Measurements from ENCODE around the gene SYCN.
"Not testable (repeated sequence)": the region's sequence is repeated elsewhere in the genome, so short reads cannot be mapped to it uniquely, and the experiment has no call there.

SYCN gene, protein sequence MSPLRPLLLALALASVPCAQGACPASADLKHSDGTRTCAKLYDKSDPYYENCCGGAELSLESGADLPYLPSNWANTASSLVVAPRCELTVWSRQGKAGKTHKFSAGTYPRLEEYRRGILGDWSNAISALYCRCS

GRCh38 chr19:39203372-39204341 is at the start of gene SYCN:
Gene SYCN, minus strand, starts transcription at chr19:39204263. Its CDS starts 9 bp downstream, at chr19:39204254.
- no peak for DNase-seq (ENCODE audit: low read depth in 2 of 3, low spot score in 1 of 3)

DNA sequence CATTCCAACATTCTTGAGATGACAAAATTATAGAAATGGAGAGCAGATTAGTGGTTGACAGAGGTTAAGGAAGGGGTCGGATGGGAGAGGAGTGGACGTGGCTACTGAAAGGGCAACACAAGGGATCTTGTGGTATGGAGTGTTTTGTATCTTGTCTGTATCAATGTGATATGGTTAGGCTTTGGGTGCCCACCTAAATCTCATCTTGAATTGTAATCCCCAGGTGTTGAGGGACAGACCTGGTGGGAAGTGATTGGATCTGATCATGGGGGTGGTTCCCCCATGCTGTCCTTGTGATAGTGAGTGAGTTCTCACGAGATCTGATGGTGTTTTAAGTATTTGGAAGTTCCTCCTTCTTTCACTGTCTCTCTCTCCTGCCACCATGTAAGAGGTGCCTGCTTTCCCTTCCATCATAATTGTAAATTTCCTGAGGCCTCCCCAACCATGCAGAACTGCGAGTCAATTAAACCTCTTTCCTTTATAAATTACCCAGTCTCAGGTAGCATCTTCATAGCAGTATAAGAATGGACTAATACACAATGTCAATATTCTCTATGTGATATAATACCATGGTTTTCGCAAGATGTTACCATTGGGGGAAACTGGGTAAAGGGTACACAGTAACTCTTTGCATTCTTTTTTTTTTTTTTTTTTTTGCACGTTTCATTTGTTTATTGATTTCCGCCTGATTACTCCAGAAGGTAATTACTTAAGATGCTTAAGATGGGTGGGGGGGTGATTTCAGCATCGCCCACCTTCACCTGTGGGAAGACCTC is 49.5 kb upstream of the SYCN start:
- no peak for DNase-seq (ENCODE audit: low read depth in 2 of 3, low spot score in 1 of 3)

DNA sequence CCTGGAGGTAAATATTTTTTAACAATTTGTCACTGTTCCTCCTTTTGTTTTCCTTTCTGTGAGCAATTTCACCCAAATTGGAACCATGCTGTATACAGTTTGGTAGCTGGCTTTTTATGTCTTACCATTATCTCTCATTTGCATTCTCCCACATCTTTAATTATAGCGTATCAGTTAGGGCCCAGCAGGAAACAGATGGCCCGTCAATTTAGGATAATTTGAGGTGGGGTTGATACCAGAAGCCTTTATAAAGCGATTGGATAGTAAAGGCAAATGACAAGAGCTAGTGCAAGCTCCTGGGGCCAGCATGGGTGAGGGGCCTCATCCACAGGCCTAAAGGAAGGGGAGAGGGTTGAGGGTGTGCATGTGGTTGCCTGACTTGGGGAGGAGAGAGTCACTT is 48.4 kb upstream of the SYCN start:
- no peak for DNase-seq (ENCODE audit: low read depth in 2 of 3, low spot score in 1 of 3)

GRCh38 chr19:39251846-39252245 is 47.8 kb upstream of the SYCN start:
- no peak for DNase-seq (ENCODE audit: low read depth in 2 of 3, low spot score in 1 of 3)

GRCh38 chr19:39251081-39251480 is 47.0 kb upstream of the SYCN start:
- DNase-seq (ENCODE audit: low read depth in 2 of 3, low spot score in 1 of 3), result no peak

DNA sequence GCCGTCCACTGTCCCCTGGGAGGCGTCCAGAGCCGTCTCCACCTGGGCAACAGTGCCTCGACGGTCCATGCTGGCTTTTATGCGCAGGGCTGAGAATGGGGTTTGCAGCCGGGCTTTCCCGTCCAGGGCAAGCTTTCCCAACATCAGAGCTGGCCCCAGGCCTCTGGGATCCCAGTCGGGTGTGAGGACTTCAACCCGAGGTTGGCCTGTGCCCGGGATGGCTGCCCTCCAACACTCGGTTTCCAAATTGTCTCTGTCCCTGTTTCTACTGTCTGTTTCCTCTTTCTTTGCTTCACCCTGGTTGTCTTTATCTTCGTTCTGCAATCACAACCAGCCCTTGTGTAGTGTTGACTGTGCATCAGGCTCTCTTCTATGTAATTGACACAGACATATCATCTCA is 44.7 kb upstream of the SYCN start, which contains the start of gene IFNL4:
IFNL4 (minus strand) TSS at position 51 of the 400 bp plus-strand sequence.
- DNase-seq (ENCODE audit: low read depth in 2 of 3, low spot score in 1 of 3), result no peak

DNA sequence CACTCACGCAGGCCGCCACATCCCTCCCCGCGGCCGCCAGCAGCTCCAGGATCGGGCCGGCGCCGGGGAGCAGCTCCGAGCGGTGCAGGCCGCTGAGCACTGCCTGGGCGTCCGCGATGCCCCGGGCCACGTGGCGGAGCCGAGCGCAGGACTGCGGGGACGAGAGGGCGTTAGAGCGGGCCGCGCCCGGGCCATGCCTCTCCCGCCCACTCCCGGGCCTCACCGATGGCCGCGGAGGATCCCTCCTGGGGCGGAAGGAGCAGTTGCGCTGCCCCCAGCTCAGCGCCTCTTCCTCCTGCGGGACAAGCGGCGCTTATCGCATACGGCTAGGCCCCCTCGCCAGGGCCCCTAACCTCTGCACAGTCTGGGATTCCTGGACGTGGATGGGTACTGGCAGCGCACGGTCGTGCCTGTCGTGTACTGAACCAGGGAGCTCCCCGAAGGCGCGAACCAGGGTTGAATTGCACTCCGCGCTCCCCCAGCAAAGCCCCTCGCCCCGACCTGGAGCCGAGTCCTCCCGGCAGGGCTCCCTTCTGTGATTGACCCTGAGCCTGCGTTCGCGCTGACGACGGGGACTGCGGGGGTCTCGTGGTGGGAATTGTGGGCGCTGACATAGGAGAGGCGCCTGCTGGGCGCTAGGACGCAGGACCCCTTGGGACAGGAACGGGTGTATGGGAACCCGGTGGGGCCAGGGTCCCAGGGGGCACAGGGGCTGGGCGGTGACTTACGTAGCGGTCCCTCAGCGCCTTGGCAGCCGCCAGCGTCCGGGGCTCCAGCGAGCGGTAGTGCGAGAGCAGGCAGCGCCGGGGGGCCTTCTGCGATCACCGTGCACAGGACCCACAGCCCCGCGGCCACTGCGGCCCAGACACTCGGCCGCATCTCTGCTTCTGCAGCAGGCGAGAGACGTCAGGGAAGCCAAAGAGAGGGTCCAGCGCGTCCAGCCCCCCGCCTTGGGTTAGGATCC is 43.9 kb upstream of the SYCN start:
- no peak for DNase-seq (ENCODE audit: low read depth in 2 of 3, low spot score in 1 of 3)

GRCh38 chr19:39246951-39247669 is 43.0 kb upstream of the SYCN start:
- DNase-seq (ENCODE audit: low read depth in 2 of 3, low spot score in 1 of 3), result peak in 1 of 3 donors; percentile 32

- not testable (repeated sequence) for DNase-seq (ENCODE audit: low read depth in 2 of 3, low spot score in 1 of 3)
Measured at GRCh38 chr19:39245166-39245565, 41.1 kb upstream of the SYCN start.

GRCh38 chr19:39244410-39245100 is 40.5 kb upstream of the SYCN start, which contains the start of gene IFNL3:
Gene IFNL3, minus strand, starts transcription at chr19:39245006. Its CDS starts 39 bp downstream, at chr19:39244967.
- DNase-seq (ENCODE audit: low read depth in 2 of 3, low spot score in 1 of 3), result not testable (repeated sequence)

DNA sequence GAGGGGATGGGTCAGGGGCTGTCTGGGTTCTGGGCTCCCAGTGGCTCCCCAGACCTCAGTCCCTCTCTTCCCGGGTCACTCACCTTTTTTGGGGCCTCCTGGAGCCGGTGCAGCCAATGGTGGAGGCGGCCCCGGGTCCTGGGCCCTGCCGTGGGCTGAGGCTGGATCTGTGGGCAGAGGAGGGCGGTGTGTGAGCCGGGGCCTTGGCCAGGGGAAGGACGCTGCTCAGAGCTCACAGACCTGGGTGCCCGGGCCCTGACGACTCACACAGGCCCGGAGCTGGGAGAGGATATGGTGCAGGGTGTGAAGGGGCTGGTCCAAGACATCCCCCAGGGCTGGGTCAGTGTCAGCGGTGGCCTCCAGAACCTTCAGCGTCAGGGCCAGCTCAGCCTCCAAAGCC is 39.7 kb upstream of the SYCN start:
- not testable (repeated sequence) for DNase-seq (ENCODE audit: low read depth in 2 of 3, low spot score in 1 of 3)

- DNase-seq (ENCODE audit: low read depth in 2 of 3, low spot score in 1 of 3), result no peak
Measured at GRCh38 chr19:39240421-39240820, 36.4 kb upstream of the SYCN start.

GRCh38 chr19:39238944-39239343 is 34.9 kb upstream of the SYCN start:
- DNase-seq (ENCODE audit: low read depth in 2 of 3, low spot score in 1 of 3), result no peak

GRCh38 chr19:39238209-39238608 is 34.1 kb upstream of the SYCN start:
- DNase-seq (ENCODE audit: low read depth in 2 of 3, low spot score in 1 of 3), result no peak

- DNase-seq (ENCODE audit: low read depth in 2 of 3, low spot score in 1 of 3), result peak in 1 of 3 donors; percentile 40
Measured at GRCh38 chr19:39237200-39238184, 33.4 kb upstream of the SYCN start.

- DNase-seq (ENCODE audit: low read depth in 2 of 3, low spot score in 1 of 3), result no peak
Measured at GRCh38 chr19:39236527-39236926, 32.5 kb upstream of the SYCN start.

GRCh38 chr19:39232708-39233107 is 28.6 kb upstream of the SYCN start:
- DNase-seq (ENCODE audit: low read depth in 2 of 3, low spot score in 1 of 3), result no peak
